GM12878 (cell line): ENCODE data around the gene JAKMIP1. TPM values are rescaled to one million over a fixed set of nuclear protein-coding genes. Genes with fewer than 3 reads are reported as not detected.

Experiments used
- ATF2 ChIP-seq: IDR thresholded peaks from 2 replicates; pipeline ENCODE4 v1.6.1; 2012; ENCODE audit warnings: low read length, inconsistent platforms
- CBFB ChIP-seq: IDR thresholded peaks from 2 replicates; pipeline ENCODE4 v1.6.1; 2016; ENCODE audit warnings: antibody characterized with exemption, low read depth
- CHD4 ChIP-seq: fragments of 200-600 bp; sonication (generic); IDR thresholded peaks from 2 replicates; pipeline ENCODE4 v1.6.1; 2016; ENCODE audit warnings: mild to moderate bottlenecking
- CREM ChIP-seq: IDR thresholded peaks from 2 replicates; pipeline ENCODE4 v1.6.1; 2014; ENCODE audit warnings: antibody characterized with exemption, low read depth
- CTCF ChIP-seq, 3 experiments: IDR thresholded peaks in 2 of 3; conservative IDR thresholded peaks in 1 of 3; 2 replicates each; pipeline ENCODE4 v1.5.1; 2011; ENCODE audit warnings: low read depth in 3 of 3, low read length in 3 of 3, mild to moderate bottlenecking in 3 of 3, control low read depth in 2 of 3, moderate library complexity in 2 of 3, inconsistent platforms in 1 of 3, mixed read lengths in 1 of 3; ENCODE audit not compliant: control insufficient read depth in 2 of 3, insufficient read depth in 1 of 3; ENCODE audit errors: extremely low read depth in 1 of 3
- HCFC1 ChIP-seq: fragments of 150-350 bp; IDR thresholded peaks from 2 replicates; pipeline ENCODE4 v1.6.1; 2014; ENCODE audit warnings: low read length
- JUNB ChIP-seq: IDR thresholded peaks from 2 replicates; pipeline ENCODE4 v1.6.1; 2016; ENCODE audit warnings: antibody characterized with exemption, mild to moderate bottlenecking
- JUND ChIP-seq: IDR thresholded peaks from 2 replicates; pipeline ENCODE4 v1.6.1; 2012; ENCODE audit warnings: low read depth, mild to moderate bottlenecking, low read length, improper control_type of control experiment, moderate library complexity
- MLLT1 ChIP-seq: fragments of 450-650 bp; IDR thresholded peaks from 2 replicates; pipeline ENCODE4 v1.6.1; 2016; ENCODE audit warnings: mild to moderate bottlenecking
- MYB ChIP-seq: fragments of 150-350 bp; IDR thresholded peaks from 2 replicates; pipeline ENCODE4 v1.6.1; 2014; ENCODE audit warnings: mild to moderate bottlenecking, low read depth, low read length, borderline replicate concordance
- NFXL1 ChIP-seq: fragments of 450-650 bp; IDR thresholded peaks from 2 replicates; pipeline ENCODE4 v1.6.1; 2017; ENCODE audit warnings: antibody characterized with exemption, mild to moderate bottlenecking, borderline replicate concordance
- NFYA ChIP-seq: IDR thresholded peaks from 2 replicates; pipeline ENCODE4 v1.6.1; 2011; ENCODE audit warnings: low read depth, mild to moderate bottlenecking, low read length, improper control_type of control experiment, borderline replicate concordance
- PAX5 ChIP-seq: IDR thresholded peaks from 2 replicates; pipeline ENCODE4 v1.6.1; 2011; ENCODE audit warnings: low read depth, low read length, borderline replicate concordance
- REST ChIP-seq: IDR thresholded peaks from 2 replicates; pipeline ENCODE4 v1.6.1; 2012; ENCODE audit warnings: mild to moderate bottlenecking, low read depth, low read length
- SIX5 ChIP-seq: IDR thresholded peaks from 2 replicates; pipeline ENCODE4 v1.6.1; 2011; ENCODE audit warnings: mild to moderate bottlenecking, low read depth, low read length, moderate library complexity; ENCODE audit not compliant: severe bottlenecking
- SMAD5 ChIP-seq: IDR thresholded peaks from 2 replicates; pipeline ENCODE4 v1.6.1; 2016; ENCODE audit warnings: antibody characterized with exemption, low read depth
- SMC3 ChIP-seq: IDR thresholded peaks from 2 replicates; pipeline ENCODE4 v1.6.1; 2011; ENCODE audit warnings: low read length, improper control_type of control experiment, borderline replicate concordance
- SRF ChIP-seq, 2 experiments: IDR thresholded peaks; 2 replicates each; pipeline ENCODE4 v1.6.1; 2011; ENCODE audit warnings: low read depth in 2 of 2, low read length in 2 of 2, mild to moderate bottlenecking in 1 of 2, moderate library complexity in 1 of 2
- YBX1 ChIP-seq: fragments of 450-650 bp; IDR thresholded peaks from 2 replicates; pipeline ENCODE4 v1.6.1; 2016; ENCODE audit warnings: antibody characterized with exemption
- ZBTB4 ChIP-seq: fragments of 450-650 bp; formaldehyde crosslinking; IDR thresholded peaks from 2 replicates; pipeline ENCODE4 v1.4.0; 2022; ENCODE audit warnings: mild to moderate bottlenecking, moderate library complexity
- polyA plus RNA-seq, 11 experiments: library from polyadenylated mRNA; depleted of rRNA in 4 of 11; unstranded in 6 of 11; stranded (reverse) in 5 of 11; fragments of >200 nt; fragmentation: Nextera tagmentation in 4 of 11; fragmentation: Illumina TruSeq in 1 of 11; extraction: Ambion mirVana in 4 of 11; extraction: Trizol in 1 of 11; gene quantifications; 1 replicate in 1 of 11; 2 replicates in 10 of 11; pipeline versions ENCODE4 v1.2.1 to v1.2.3, GENCODE V29; 2011 to 2016; ENCODE audit warnings: inconsistent platforms in 2 of 11, missing spikeins in 2 of 11, low read depth in 1 of 11
- total RNA-seq, 4 experiments: library from RNA; depleted of rRNA in 3 of 4; stranded (reverse); fragments of >200 nt in 3 of 4; fragmentation: Illumina TruSeq in 1 of 4; extraction: Trizol in 1 of 4; gene quantifications; 2 replicates each; pipeline versions ENCODE4 v1.2.1 to v1.2.3, GENCODE V29; 2013 to 2021

JAKMIP1 gene
- total and polyA plus RNA-seq, 10 of the 15 experiments (the other 5 are each of a cell fraction or from before 2014, with no cell fraction given), result 0.52 to 16.7 (median 12.3) TPM

- no peak for TF ChIP-seq SIX5
- 0 out of 4 replicates have a peak, but pooled peaks of 1 of the 2 experiments have one; percentile 68 for TF ChIP-seq SRF (IDR thresholded peaks at IDR 0.05; ENCODE audit: low read depth in 2 of 2, low read length in 2 of 2)
- TF ChIP-seq NFXL1, result no peak
- no peak for TF ChIP-seq JUND
- peak; percentile 93 for TF ChIP-seq ATF2
- TF ChIP-seq REST, result no peak
- 0 out of 2 replicates have a peak, but pooled peaks have one; percentile 14 for TF ChIP-seq HCFC1
- TF ChIP-seq CREM, result peak; percentile 85
- TF ChIP-seq YBX1, result no peak
- TF ChIP-seq NFYA, result no peak
- no peak for TF ChIP-seq CTCF (IDR thresholded peaks at IDR 0.05 in 2 of 3, conservative IDR thresholded peaks at IDR 0.05 in 1 of 3; ENCODE audit: control insufficient read depth in 2 of 3, extremely low read depth in 1 of 3, insufficient read depth in 1 of 3, low read depth in 3 of 3, low read length in 3 of 3)
- peak; percentile 88; the same call in 1 of the 2 replicates for TF ChIP-seq PAX5
- peak; percentile 92 for TF ChIP-seq CBFB
- TF ChIP-seq MYB, result peak; percentile 98
- TF ChIP-seq CHD4, result no peak
- TF ChIP-seq SMAD5, result peak; percentile 55; the same call in 1 of the 2 replicates
- TF ChIP-seq MLLT1, result peak; percentile 76
- peak; percentile 75 for TF ChIP-seq JUNB
- no peak for TF ChIP-seq ZBTB4 (CRISPR knock-in tag)
- peak; percentile 3; the same call in 1 of the 2 replicates for TF ChIP-seq SMC3
These were observed 16.6 kb downstream of the JAKMIP1 start (continued) for GRCh38 chr4:6183740-6184139.
